ENCODE results near the gene TSPAN32. TPM values are rescaled to one million over a fixed set of nuclear protein-coding genes. Genes with fewer than 3 reads are reported as not detected.

Gene TSPAN32
- total RNA-seq, 2 donors from 2014 or later = 0.40 to 0.62 TPM

DNA sequence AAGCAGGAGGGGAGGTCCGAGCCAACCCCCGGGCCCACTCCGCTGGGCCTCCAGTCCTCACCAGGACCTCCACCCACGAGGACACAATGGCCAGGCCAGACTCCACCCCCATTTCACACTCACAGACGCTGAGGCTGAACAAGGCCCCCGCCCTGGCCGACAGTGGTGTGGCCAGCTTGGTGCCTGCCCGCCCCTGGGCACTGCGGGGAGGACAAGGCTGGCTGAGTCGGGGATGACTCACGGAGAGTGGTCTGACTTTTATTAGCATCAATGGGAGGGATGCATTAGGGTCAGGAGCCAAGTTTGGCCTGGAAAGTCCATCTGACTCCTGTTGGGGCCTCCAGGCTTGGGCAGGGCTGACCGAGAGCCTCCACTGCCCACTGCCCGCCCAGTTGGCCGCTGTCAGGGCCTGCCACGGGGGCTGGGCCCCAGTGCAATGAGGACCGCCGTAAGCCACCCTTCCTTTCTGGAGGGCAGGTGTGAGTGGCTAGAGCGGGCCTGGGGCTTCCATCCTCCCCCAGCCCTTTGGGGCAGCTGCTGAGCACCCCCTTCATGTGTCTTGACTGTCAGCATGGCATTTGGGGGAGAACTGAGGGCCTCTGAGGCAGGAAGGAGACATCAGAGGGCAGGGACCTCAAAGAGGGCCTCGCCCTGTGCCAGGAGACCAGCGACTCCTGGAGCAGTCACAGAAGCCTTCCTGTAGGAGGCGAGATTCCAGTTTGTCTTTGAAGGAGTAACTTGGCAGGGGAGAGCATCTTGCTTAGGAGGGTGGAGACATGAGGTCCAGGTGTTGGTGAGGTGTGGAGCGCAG is 10.6 kb downstream of the TSPAN32 start:
- Histone ChIP-seq H3K4me1 (no peaks in the 10 kb centered on the region), H3K4me3 (no peak overlapping the region), H3K27me3 (no peaks in the 10 kb centered on the region), H3K9ac (ENCODE audit: low read depth in 2 of 2, low read length in 2 of 2) (no peak overlapping the region), H3K36me3 (no peaks in the 10 kb centered on the region), H3K9me3 (no peaks in the 10 kb centered on the region), H3K27ac (no peak overlapping the region)
- no peak for DNase-seq
- intact Hi-C loops (cut with DNase I) = no loop called here
- TF ChIP-seq, protein P1, sequence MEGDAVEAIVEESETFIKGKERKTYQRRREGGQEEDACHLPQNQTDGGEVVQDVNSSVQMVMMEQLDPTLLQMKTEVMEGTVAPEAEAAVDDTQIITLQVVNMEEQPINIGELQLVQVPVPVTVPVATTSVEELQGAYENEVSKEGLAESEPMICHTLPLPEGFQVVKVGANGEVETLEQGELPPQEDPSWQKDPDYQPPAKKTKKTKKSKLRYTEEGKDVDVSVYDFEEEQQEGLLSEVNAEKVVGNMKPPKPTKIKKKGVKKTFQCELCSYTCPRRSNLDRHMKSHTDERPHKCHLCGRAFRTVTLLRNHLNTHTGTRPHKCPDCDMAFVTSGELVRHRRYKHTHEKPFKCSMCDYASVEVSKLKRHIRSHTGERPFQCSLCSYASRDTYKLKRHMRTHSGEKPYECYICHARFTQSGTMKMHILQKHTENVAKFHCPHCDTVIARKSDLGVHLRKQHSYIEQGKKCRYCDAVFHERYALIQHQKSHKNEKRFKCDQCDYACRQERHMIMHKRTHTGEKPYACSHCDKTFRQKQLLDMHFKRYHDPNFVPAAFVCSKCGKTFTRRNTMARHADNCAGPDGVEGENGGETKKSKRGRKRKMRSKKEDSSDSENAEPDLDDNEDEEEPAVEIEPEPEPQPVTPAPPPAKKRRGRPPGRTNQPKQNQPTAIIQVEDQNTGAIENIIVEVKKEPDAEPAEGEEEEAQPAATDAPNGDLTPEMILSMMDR (IDR thresholded peaks at IDR 0.05) = no peak

DNA sequence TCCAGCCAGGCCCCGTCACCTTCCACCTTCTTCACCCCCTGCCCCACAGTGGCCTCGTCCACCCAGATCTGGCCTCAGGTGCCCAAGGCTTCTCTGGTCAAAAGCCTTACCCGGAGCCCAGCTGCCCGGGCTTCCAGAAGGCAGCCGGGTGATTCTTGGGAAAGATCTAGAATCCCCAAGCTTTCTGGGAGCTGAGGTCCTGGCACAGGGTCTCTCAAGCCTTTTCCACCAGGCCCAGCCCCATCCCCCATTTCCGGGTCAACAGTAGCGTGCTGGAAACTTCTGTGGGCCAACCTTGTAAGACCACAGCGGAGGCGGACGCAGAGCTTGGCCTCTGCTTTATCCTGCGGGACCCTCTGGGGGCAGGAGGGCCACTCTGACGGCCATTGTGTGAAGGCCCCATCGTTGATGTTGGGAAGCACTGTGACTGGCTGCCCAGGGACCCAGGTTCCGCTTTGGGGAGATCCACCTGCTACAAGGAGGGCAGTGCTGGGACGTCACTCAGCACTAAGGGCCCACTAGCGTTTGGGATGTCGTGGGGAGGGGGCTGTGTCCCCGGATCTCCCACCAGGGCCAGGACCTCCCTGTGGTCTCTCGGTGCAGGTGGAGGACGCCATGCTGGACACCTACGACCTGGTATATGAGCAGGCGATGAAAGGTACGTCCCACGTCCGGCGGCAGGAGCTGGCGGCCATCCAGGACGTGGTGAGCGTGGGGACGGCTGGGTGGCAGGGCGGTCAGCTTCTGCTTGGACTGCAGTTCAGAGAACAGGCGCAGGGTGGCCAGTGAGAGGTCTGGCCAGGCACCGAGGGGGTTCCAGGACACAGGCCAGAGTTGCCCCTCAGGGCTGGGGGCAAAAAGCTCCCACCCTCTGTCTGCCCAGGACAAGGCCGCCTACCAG is 11.5 kb downstream of the TSPAN32 start:
- H3K9ac ChIP-seq (ENCODE audit: low read depth in 2 of 2, low read length in 2 of 2) = no peak overlapping the region
- H3K27me3 ChIP-seq = no peaks in the 10 kb centered on the region
- H3K27ac ChIP-seq = no peak overlapping the region
- DNase-seq = no peak
- H3K4me3 ChIP-seq = no peak overlapping the region
- TF ChIP-seq, protein P1 (IDR thresholded peaks at IDR 0.05) = no peak
- intact Hi-C loops (cut with DNase I) = no loop called here
- H3K9me3 ChIP-seq = no peaks in the 10 kb centered on the region
- H3K4me1 ChIP-seq = no peaks in the 10 kb centered on the region
- no peaks in the 10 kb centered on the region for H3K36me3 ChIP-seq

DNA sequence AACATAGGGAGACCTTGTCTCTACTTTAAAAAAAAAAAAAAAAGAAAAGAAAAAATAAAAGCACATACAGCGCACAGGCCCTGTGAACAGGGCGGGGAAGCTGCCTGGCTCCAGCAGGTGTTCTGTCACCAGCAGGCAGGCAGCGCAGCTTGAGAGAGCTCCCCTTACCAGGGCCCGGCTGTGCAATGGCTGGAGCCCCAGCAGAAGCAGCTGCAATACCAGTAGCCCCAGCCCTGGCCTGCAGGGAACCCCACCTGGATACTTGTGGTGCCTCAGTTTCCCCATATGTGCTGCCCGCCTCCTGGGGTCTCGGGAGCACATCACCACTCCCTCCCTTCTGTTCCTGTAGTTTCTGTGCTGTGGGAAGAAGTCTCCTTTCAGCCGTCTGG is 12.3 kb downstream of the TSPAN32 start:
- TF ChIP-seq, protein P1 (IDR thresholded peaks at IDR 0.05) = no peak
- peak overlapping the region; percentile 53 for H3K27ac ChIP-seq
- H3K9me3 ChIP-seq = no peaks in the 10 kb centered on the region
- DNase-seq = no peak
- H3K4me3 ChIP-seq = no peak overlapping the region
- no peaks in the 10 kb centered on the region for H3K27me3 ChIP-seq
- H3K4me1 ChIP-seq = no peaks in the 10 kb centered on the region
- peak overlapping the region in 1 of 2 donors; percentile 24 for H3K9ac ChIP-seq (ENCODE audit: low read depth in 2 of 2, low read length in 2 of 2)
- no peaks in the 10 kb centered on the region for H3K36me3 ChIP-seq
- intact Hi-C loops (cut with DNase I) = no loop called here

DNA sequence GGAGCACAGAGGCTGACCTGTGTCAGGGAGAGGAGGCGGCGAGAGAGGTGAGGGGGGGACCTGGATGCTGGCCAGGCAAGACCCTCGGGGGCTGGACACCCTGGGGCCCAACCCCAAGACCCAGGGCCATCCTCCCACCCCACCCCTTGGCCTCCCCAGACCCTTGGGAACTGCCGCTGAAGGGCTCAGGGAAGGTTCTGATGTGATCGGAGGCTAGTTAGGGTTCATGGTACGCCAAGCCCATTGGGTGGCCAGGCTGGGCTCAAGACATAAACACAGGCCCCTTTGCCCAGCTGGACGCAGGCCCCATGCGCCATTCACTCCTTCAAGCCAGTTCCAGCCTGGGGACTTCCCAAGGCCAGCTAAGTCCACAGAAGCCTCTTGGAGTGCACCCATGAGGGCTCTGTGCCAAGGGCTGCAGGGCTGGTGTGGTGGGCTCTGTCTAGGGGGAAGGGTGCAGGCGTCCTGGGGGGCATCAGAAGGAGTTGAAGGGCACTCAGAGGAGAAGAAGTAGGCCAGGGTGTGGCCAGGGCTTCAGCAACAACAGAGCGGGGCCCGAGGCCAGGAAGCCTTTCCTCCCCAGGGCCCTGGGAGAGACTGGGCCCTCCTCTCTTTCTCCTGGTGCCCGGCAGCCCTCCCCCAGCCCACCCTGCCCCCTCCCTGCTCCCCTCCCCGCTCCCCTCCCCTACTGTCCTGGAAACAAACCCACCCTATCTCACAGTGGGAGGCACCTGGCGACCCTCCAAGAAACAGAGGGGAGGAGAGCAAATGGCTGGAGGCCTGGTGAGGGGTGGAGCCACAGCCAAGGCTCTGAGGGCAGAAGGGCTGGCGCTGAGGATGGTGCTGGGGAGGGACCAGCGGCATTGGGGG is 12.9 kb downstream of the TSPAN32 start:
- Histone ChIP-seq H3K9ac (ENCODE audit: low read depth in 2 of 2, low read length in 2 of 2) (peak overlapping the region in 1 of 2 donors; percentile 24), H3K4me3 (no peak overlapping the region), H3K4me1 (no peaks in the 10 kb centered on the region), H3K36me3 (no peaks in the 10 kb centered on the region), H3K27ac (peak overlapping the region; percentile 53), H3K27me3 (no peaks in the 10 kb centered on the region), H3K9me3 (no peaks in the 10 kb centered on the region)
- TF ChIP-seq, protein P1 (IDR thresholded peaks at IDR 0.05) = no peak
- intact Hi-C loops (cut with DNase I) = no loop called here
- peak; percentile 73 for DNase-seq
